G401.6 (cell line): Measurements from ENCODE around the gene RAP1GDS1.
"Not testable (repeated sequence)": the region's sequence is repeated elsewhere in the genome, so short reads cannot be mapped to it uniquely, and the experiment has no call there.

Experiments
- FAIRE-seq: peaks from 2 replicates; lab custom pipeline; 2012; peaks lifted over from hg19 to GRCh38; lab: Jason Lieb, UNC

Gene RAP1GDS1

DNA sequence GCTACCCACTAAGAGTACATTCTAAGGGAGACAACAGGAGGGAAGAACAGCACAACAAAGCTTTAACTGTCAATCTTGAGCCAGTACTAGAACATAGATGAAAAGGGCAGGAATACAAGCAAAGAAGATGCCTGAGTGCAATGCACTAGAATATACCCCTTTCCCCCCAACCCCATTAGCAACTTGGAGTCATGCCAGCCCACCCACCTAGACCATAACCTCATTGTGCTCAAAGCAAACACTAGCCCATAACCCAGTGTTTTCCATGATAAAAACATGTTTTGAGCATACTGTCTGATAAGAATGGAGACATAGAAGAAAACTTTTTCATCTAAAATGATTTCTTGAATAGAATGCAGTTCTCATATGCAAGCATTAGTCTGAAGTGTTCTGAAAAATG lies 183.2 kb downstream of the RAP1GDS1 start:
- no peak for FAIRE-seq

DNA sequence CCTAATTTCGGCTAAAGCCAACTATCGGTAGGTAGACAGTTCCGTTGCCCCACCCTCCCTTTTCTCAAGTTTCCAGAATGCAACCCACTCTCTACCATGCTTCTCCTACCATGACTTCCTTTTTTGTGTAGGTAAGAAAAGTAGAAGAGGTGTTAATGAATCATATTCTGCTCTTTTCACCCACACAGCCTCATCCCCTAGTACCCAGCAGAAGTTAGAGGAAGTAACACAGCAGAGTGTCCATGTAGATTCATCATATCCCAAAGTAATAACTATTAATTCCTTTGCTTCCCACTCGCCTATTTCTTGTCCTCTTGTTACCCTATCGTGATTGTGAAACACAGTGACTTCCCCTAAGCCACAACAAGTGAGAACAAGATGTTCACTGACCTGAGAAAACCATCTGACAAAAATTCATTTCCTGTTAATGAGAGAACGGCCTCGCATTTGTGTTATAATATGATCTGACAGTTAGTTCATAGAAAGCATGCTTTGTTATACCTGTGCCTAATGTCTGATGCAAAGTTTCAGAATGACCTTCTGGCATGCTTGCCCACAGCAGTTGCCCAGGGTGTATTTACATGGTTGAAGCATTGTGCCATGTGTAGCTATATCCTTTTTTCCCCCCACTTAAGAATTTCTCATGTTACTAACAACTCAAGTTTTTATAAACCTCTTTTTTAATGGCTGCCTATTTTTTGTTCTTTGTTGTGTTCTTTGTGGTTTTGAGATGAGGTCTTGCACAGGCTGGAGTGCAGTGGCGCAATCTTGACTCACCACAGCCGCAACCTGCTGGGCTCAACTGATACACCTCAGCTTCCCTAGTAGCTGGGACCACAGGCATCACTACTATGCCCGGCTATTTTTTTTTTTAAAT lies 185.6 kb downstream of the RAP1GDS1 start:
- no peak for FAIRE-seq

DNA sequence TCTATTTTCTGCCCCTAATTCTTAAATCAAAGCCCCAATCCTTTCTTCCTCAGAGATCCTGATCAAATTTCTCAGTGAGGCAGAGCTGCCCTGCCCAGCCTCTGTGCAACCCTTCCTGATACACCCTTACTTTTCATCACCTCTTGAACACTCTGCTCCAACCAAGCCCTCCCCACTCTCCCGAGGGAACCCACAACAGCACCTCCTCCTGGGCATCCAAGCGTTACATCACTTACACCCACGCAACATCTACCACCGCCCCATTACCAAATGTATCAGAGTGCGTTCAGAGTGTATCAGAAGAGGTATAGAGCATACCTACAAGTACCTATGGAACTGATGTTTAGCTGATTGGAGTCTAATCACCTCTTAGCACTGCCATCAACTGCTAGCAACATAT lies 186.5 kb downstream of the RAP1GDS1 start:
- FAIRE-seq: no peak

DNA sequence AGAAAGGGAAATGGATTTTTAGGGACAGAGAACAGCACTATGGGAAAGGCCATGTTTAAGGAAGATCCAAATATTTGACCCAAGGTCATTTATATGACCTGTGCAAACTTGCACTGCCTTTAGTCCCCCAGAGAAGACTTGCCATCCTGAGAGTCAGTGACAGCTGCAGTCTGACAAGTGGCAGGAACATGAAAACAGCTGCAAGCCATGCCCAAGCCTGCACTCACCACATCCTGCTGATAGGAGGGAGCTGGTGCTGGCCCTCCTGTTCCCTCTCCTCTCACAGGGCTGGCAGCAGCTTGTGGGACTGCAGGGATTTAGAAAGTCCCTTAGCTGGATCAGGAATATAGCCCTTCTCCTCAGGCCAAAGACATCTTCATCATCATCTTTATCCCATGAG lies 187.7 kb downstream of the RAP1GDS1 start:
- FAIRE-seq: no peak

DNA sequence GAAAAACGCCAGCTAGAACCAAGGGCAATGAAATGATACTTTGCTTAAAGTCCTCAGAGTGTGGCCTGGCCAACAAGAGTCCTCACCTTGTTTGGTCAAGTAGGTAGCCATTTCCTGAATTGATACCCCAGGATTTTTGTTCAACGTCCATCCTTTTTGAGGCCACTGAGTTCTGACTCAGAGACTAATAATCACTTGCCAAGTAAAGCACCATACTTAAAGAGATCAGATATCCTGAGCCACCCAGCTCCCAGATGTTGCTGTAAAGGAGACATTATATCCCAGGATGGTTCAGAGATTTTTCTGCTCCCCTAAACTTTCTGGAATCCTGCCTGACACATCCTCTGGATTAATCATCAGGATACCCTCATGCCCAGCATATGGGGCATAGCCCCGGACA lies 190.9 kb downstream of the RAP1GDS1 start:
- FAIRE-seq: no peak

DNA sequence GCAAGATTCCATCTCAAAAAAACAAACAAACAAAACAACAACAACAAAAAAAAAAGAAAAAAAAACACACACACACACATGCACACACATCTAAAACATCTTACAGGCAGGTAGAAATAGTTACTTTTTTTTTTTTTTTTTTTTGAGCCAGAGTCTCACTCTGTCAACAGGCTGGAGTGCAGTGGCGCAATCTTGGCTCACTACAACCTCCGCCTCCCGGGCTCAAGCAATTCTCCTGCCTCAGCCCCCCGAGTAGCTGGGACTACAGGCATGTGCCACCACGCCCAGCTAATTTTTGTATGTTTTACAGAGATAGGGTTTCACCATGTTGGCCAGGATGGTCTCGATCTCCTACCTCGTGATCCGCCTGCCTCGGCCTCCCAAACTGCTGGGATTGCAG lies 196.2 kb downstream of the RAP1GDS1 start:
- FAIRE-seq: not testable (repeated sequence)

DNA sequence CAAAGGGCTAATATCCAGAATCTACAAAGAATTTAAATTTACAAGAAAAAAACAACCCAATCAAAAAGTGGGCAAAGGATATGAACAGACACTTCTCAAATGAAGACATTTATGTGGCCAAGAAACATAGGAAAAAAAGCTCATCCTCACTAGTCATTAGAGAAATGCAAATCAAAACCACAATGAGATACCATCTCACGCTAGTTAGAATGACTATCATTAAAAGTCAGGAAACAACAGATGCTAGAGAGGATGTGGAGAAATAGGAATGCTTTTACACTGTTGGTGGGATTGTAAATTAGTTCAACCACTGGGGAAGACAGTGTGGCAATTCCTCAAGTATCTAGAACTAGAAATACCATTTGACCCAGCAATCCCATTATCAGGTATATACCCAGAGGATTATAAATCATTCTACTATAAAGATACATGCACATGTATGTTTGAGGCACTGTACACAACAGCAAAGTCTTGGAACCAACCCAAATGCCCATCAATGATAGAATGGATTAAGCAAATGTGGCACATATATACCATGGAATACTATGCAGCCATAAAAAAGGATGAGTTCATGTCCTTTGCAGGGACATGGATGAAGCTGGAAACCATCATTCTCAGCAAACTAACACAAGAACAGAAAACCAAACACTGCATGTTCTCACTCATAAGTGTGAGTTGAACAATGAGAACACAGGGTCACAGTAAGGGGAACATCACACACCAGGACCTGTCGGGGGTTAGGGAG lies 200.1 kb downstream of the RAP1GDS1 start:
- FAIRE-seq: not testable (repeated sequence)

DNA sequence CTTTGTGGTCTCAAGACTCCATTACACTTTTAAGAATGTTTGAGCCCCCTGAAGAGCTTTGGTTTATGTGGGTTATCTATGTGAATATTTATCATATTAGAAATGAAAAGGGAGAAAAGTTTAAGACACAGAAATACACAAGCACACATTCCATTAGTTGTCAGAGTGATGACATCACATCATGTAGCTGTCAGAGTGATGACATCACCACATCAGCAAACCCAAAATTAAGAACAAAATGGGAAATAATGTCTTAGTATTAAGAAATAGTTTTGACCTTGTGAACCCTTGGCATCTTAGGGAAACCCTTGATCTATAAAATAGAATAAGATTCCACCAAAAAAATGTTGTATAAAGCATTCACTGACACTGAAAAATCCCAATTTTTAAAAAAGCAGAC lies 201.3 kb downstream of the RAP1GDS1 start:
- FAIRE-seq: no peak

DNA sequence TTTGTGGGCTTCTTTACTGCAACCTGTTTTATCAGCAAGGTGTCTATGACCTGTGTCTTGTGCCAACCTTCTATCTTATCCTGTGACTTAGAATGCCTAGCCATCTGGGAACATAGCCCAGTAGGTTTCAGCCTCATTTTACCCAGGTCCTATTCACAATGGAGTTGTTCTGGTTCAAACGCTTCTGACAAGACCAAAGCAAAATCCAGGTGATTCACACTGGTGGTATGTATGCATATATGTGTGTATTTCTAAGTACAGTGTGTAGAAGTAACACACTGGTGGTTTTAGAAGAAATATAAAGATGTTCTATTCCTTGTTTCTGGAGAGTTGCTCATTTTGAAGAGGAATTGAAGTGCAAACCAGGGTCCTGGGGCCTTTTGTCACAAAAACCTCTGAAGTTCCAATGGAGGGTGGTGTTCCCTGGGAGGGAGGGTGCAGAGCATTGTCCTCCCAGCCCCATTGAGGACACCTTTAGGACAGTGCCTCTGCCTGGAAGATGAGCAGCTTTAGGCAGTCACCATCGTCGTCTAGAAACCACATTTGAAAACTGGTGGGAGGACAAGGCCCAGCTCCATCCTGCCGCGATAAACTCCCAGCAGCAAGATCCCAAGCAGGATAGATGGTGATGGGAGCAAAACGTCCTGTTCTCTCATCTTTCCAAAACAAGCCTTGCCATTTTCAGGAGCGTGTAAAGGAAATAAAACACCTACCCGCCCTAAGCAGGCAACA lies 205.8 kb downstream of the RAP1GDS1 start:
- FAIRE-seq: no peak

DNA sequence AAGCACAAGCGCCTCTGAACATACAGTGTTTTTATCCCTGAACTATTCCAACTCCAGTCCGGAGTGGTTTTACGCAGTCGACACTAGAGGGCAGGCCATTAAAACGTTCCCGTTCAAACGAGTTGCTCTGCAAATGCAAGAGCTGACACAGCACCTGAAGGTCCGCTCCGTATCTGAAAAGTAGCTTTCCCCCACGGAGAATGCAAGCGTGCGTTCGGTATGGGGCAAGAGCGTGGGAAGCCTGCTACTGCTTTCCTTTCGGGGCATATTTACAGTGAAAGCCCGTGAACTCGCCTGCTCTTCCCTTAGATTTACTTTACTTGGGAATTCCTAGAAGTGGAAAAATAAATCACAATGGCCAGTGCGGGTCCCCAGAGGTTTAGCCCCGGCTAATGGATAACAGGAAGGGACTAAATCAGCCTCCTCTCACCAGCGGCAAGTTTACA lies 206.5 kb downstream of the RAP1GDS1 start:
- FAIRE-seq: peak; percentile 54

DNA sequence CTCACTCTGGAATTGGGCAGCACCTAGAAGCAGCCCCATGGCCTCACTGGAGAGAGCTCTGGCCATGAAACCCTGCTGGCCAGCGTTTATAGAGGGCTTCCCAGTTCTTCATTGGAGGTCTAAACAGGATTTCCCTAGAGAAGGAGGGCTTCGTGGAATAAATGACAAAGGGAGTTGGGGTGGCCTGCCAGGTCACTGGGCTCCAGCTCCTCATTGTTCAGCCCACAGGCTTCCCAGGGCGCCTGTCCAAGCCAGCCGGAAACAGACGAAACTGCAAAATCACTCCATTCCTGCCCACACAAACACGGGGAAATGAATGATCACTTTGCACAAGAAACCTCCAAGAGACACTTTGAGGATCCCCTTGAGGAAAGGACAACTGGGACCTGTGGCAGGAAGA lies 207.5 kb downstream of the RAP1GDS1 start:
- FAIRE-seq: no peak

DNA sequence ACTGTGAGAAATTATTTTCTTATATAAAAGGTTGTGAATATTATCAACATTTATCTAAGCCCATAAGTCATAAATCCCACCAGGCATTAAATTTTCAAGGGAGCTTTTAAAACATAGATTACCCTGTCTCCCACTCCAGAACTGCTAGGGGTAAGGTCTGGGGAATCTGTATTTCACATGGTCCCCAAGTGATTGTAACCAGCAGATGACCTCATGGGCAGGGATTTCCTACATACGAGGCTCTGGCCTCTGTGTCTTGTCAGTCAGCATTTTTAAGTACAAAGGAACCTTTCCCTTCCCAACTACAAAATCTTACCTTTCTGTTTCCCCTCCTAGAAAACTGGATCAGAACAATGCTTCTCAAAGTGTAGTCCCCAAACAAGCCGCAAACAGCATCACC lies 208.6 kb downstream of the RAP1GDS1 start:
- no peak for FAIRE-seq

DNA sequence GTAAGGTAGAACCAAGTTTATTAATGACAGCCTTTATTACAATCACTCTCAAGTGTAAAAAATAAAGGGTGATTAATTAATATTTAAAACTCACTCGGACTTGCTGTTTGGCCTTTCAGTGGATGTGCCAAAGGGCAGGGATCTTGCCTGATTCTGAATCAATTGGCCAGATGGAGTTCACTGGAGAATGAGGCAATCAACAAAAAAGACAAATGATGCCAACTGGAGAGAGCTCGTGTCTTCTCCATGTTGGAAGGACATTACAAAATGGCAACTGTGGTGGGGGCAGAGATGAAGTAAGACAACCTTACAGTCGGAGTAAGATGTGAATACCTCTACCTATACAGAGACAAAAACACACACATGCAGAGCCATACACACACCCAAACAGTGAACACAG lies 209.2 kb downstream of the RAP1GDS1 start:
- FAIRE-seq: no peak

DNA sequence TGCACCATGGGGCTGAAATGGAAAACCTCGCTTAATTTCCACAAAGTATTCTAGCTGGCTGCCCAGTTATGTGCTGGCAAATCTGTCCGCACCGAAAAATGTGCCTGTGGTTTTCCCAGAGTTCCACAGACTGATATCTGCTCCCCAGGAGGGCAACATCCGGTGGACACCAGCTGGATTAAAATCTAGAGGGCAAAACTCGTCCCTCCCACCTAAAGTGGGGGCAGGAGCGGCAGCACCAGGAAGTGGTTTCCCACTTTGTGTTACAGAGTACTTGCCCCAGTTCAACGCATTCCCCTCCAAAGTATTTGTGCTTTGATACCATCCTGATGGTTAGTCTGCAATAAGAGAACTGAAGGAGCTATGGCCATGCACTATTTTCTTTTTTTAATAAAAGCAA lies 209.6 kb downstream of the RAP1GDS1 start:
- FAIRE-seq: no peak

DNA sequence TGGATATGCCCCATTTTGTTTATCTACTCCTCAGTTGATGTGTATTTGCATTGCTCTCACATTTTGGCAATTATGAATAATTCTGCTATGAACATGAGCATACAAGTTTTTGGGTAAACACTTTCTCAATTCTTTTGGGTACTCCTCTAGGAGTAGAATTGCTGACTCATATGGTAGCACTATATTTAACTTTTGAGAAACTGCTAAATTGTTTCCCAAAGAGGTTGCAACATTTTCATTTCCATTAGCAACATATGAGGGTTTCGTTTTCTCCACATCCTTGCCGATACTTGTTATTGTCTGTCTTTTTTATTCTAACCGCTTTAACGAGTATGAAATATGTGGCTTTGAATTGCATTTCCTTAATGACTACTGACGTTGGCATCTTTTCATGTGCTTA lies 211.9 kb downstream of the RAP1GDS1 start:
- FAIRE-seq: no peak

DNA sequence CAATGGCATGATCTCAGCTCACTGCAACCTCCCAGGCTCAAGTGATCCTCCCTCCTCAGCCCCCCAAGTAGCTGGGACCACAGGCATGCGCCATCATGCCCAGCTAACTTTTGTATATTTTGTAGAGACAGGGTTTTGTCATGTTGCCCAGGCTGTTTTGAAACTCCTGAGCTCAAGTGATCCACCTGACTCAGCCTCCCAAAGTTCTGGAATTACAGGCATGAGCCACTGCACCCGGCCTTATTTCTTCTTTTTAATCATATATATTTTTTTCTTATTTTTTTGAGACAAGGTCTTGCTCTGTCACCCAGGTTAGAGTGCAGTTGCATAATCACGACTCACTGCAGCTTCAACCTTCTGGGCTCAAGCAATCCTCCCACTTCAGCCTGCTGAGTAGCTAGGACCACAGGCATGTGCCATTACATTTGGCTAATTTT lies 213.2 kb downstream of the RAP1GDS1 start:
- no peak for FAIRE-seq

DNA sequence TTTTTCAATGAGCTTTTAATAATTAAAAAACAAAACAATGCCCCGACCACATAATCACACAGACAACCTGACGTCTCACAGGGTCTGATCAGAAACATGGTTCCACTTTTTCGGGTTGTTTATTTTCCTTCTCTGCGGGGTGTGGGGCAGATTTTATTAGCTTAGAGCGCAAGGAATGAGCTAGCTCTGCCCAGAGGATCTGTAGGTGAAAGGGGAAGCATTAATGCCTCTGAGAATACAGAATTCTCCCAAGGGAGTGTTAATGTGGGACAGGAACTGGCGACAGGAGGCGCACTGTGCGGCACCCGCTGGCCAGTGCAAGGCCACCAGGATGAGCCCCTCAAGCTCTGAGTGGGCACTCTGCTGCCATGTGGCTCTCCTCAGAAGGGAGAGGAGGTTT lies 215.7 kb downstream of the RAP1GDS1 start:
- FAIRE-seq: no peak

DNA sequence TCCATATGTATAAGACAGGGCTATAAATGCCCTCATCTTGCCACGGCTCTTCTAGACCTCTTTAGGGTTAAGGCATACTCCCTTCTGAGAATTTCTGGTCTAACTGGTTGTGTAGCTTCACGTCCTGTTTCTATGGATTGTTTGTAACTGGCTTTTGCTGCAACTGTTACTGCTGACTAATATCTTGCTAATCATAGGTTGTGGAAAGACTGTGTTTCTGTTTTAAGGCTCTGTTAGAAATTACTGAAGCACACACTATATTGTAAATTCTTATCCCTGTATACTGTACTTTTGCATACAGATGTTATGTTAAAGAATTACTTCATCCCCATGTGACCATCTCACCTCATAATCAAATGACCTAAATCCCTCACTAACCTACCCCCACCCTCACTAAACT lies 218.4 kb downstream of the RAP1GDS1 start:
- not testable (repeated sequence) for FAIRE-seq

DNA sequence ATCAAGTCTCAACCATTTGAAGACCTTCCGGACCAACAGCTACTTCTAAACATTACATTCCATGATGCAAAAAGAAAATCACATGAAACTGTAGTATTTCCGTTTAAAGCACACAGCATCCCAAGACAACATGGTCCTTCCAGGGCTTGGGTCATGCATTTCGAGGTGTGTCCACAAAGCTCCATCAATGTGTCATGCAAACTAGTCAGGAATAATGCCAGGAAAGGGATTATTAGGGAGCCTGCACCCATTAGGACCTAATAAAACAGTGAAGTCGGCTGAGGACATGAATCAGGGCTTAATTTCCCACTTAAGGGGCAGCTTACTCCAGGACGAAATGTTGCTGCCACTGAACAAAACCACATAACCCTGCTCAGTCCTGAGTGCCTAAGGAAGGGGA lies 219.4 kb downstream of the RAP1GDS1 start:
- FAIRE-seq: no peak

DNA sequence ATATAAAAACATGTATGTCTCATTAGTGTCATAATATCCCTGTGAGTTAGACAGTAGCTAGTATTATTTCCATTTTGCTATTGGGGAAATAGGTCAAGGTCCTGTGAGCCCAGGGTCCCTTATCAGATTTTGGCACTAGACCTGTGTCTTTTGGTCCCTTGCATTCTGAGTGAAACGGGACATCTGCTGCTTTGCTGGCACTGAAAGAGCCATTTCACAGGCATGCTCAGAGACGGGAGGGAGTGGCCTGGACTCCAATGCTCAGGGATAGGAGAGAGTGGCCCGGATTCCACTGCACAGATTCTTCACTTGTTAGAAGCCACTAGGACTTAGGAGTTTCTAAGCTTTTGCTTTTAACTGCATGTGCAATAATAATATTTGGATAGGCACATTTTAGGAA lies 220.0 kb downstream of the RAP1GDS1 start:
- FAIRE-seq: no peak

DNA sequence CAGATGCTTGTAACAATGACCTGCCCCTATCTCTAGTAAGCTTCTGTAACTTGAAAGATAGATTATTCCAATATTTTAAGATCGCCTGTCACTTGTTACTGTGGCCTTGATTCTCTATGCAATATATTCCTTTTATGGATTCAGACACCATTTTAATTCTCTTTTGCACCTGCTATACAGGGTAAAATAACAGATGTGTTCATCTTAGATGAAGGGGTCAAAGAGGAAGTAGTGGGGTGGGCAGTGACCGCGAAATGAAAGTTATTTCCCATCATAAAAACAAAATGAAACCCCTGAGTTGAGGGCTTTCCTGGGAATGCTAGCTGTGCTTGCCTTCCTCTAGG lies 221.3 kb downstream of the RAP1GDS1 start:
- no peak for FAIRE-seq

DNA sequence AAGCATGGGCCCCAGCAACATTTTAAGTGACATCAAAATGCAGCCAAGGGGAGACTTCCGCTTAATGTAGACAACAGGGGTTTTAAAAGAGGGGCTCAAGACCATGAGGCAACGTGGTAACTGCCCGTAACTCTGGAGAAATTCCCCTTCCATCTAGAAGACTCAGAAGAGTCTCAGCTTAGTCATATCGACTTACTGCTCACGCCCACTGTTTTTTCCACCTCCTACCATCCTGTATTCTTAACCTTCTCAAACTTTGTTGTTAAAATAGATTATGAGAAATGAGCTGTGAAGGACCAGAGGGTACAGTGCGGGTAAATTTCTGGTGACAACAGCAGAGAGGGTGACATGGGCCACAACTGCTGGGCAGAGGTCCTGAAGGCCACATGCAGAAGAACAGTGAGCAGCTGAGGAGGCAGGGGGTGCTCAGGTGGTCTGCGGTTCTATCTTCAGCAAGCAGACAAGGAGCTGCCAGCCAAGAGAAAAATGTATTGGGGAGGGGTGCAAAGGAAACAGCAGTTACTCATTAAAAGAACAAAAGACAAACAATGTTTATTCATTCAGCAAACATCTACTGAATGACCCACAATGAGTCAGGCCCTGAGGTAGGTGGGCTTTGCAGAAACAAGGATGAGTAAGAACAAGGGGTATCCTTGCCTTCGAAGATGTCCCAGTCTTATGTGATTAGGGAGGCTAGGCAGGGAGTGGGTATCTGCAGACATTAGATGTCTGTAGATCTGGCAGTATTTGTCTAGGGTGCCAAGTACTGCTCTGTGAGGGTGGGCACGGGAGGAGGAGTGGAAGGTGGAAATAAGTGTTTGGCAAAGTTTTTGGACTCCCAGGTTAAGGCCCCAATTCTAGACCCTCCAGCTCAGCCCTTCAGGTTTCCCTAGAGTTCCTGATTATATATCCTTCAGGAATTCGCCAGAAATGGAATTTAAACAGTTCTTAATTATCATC lies 221.9 kb downstream of the RAP1GDS1 start:
- FAIRE-seq: no peak
